Osteoblast (primary cell): ENCODE results near the gene GRK4. TPM values are rescaled to one million over a fixed set of nuclear protein-coding genes. Genes with fewer than 3 reads are reported as not detected.

Experiments used
- DNase-seq: peaks from one replicate; pipeline ENCODE4 v3.0.0; 2011; ENCODE audit warnings: low spot score, mixed read lengths; ENCODE audit not compliant: insufficient read length; ENCODE audit errors: missing footprints
- H2AFZ ChIP-seq: 2 replicates; pipeline ENCODE4 v1.6.0; 2011; ENCODE audit warnings: mild to moderate bottlenecking, low read length
- H3K27ac ChIP-seq: 2 replicates; pipeline ENCODE4 v1.5.1; 2011; ENCODE audit warnings: mild to moderate bottlenecking, low read depth, low read length, moderate library complexity
- H3K27me3 ChIP-seq: 2 replicates; pipeline ENCODE4 v1.6.0; 2012; ENCODE audit warnings: mild to moderate bottlenecking, control low read depth, inconsistent platforms, low read length, moderate library complexity; ENCODE audit not compliant: insufficient read depth
- H3K36me3 ChIP-seq: 2 replicates; pipeline ENCODE4 v1.5.1; 2011; ENCODE audit warnings: mild to moderate bottlenecking, low read length, control low read depth, moderate library complexity; ENCODE audit not compliant: insufficient read depth
- H3K4me1 ChIP-seq: 2 replicates; pipeline ENCODE4 v1.5.1; 2011; ENCODE audit warnings: mild to moderate bottlenecking, low read length, control low read depth, moderate library complexity; ENCODE audit not compliant: insufficient read depth
- H3K4me2 ChIP-seq: 2 replicates; pipeline ENCODE4 v1.6.0; 2011; ENCODE audit warnings: mild to moderate bottlenecking, low read length; ENCODE audit not compliant: insufficient read depth
- H3K4me3 ChIP-seq: fragments of 200-600 bp; sonication (generic); 3 replicates; pipeline ENCODE4 v1.5.1; 2012; ENCODE audit warnings: mild to moderate bottlenecking, low read length, inconsistent platforms; ENCODE audit not compliant: insufficient read depth
- H3K79me2 ChIP-seq: 2 replicates; pipeline ENCODE4 v1.6.0; 2012; ENCODE audit warnings: mild to moderate bottlenecking, low read length, control low read depth, inconsistent platforms; ENCODE audit not compliant: insufficient read depth
- H3K9me3 ChIP-seq: 2 replicates; pipeline ENCODE4 v1.5.1; 2011; ENCODE audit warnings: low read depth, low read length, control low read depth
- H4K20me1 ChIP-seq: 2 replicates; pipeline ENCODE4 v1.6.0; 2012; ENCODE audit warnings: mild to moderate bottlenecking, low read length, control low read depth; ENCODE audit not compliant: insufficient read depth
- CTCF ChIP-seq: IDR thresholded peaks from 2 replicates; pipeline ENCODE4 v1.5.1; 2011; ENCODE audit warnings: mild to moderate bottlenecking, low read depth, low read length, moderate library complexity; ENCODE audit errors: extremely low read depth
- total RNA-seq: library from RNA; depleted of rRNA; stranded (reverse); fragments of >200 nt; gene quantifications from 2 replicates; pipeline ENCODE4 v1.2.3, GENCODE V29; 2012

Gene GRK4
- total RNA-seq, 1 donor: 7.6 TPM

- H3K4me3 ChIP-seq: no peak overlapping the region
- H3K27me3 ChIP-seq: no peaks in the 10 kb centered on the region
- no peak overlapping the region for H3K27ac ChIP-seq
- H3K4me1 ChIP-seq: peaks cover 26% of the 10 kb centered on the region
- H3K36me3 ChIP-seq: peaks cover 68% of the 10 kb centered on the region
- H3K79me2 ChIP-seq: peaks cover 19% of the 10 kb centered on the region
- DNase-seq: peak; percentile 86
- H2AFZ ChIP-seq: no peak overlapping the region
- H3K4me2 ChIP-seq: no peak overlapping the region
- H4K20me1 ChIP-seq: peaks cover 24% of the 10 kb centered on the region
- no peaks in the 10 kb centered on the region for H3K9me3 ChIP-seq
- no peak for TF ChIP-seq CTCF
Observed at GRCh38 chr4:2939383-2940243, 23.8 kb upstream of the GRK4 start.

- H3K79me2 ChIP-seq: peaks cover 12% of the 10 kb centered on the region
- H3K27me3 ChIP-seq: no peaks in the 10 kb centered on the region
- peaks cover 77% of the 10 kb centered on the region for H3K36me3 ChIP-seq
- H2AFZ ChIP-seq: no peak overlapping the region
- no peak overlapping the region for H3K4me3 ChIP-seq
- TF ChIP-seq CTCF: no peak
- no peak overlapping the region for H3K4me2 ChIP-seq
- H3K4me1 ChIP-seq: peaks cover 22% of the 10 kb centered on the region
- peaks cover 24% of the 10 kb centered on the region for H4K20me1 ChIP-seq
- no peaks in the 10 kb centered on the region for H3K9me3 ChIP-seq
- no peak overlapping the region for H3K27ac ChIP-seq
- DNase-seq: peak; percentile 69
Observed at GRCh38 chr4:2940267-2941137, 22.9 kb upstream of the GRK4 start.

- Histone ChIP-seq H3K27me3 (no peaks in the 10 kb centered on the region), H3K9me3 (no peaks in the 10 kb centered on the region), H3K79me2 (peaks cover 8% of the 10 kb centered on the region), H3K4me1 (peaks cover 13% of the 10 kb centered on the region), H3K27ac (no peak overlapping the region), H3K4me3 (no peak overlapping the region), H4K20me1 (peaks cover 20% of the 10 kb centered on the region), H3K4me2 (no peak overlapping the region), H2AFZ (no peak overlapping the region), H3K36me3 (peaks cover 85% of the 10 kb centered on the region)
- TF ChIP-seq CTCF: no peak
- DNase-seq: peak; percentile 70
Observed at GRCh38 chr4:2941138-2942036, 22.0 kb upstream of the GRK4 start.
